HG02678 (cell line): ENCODE measurements around the gene MMEL1.
"Not testable (repeated sequence)": the region's sequence is repeated elsewhere in the genome, so short reads cannot be mapped to it uniquely, and the experiment has no call there.

ENCODE experiments used
- ATAC-seq: cut with Tn5 transposase; IDR thresholded peaks from one replicate; pipeline ENCODE4 v1.9.1; 2021; ENCODE audit warnings: mild to moderate bottlenecking, moderate library complexity; ENCODE audit not compliant: unreplicated experiment

The MMEL1 gene, protein sequence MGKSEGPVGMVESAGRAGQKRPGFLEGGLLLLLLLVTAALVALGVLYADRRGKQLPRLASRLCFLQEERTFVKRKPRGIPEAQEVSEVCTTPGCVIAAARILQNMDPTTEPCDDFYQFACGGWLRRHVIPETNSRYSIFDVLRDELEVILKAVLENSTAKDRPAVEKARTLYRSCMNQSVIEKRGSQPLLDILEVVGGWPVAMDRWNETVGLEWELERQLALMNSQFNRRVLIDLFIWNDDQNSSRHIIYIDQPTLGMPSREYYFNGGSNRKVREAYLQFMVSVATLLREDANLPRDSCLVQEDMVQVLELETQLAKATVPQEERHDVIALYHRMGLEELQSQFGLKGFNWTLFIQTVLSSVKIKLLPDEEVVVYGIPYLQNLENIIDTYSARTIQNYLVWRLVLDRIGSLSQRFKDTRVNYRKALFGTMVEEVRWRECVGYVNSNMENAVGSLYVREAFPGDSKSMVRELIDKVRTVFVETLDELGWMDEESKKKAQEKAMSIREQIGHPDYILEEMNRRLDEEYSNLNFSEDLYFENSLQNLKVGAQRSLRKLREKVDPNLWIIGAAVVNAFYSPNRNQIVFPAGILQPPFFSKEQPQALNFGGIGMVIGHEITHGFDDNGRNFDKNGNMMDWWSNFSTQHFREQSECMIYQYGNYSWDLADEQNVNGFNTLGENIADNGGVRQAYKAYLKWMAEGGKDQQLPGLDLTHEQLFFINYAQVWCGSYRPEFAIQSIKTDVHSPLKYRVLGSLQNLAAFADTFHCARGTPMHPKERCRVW

DNA sequence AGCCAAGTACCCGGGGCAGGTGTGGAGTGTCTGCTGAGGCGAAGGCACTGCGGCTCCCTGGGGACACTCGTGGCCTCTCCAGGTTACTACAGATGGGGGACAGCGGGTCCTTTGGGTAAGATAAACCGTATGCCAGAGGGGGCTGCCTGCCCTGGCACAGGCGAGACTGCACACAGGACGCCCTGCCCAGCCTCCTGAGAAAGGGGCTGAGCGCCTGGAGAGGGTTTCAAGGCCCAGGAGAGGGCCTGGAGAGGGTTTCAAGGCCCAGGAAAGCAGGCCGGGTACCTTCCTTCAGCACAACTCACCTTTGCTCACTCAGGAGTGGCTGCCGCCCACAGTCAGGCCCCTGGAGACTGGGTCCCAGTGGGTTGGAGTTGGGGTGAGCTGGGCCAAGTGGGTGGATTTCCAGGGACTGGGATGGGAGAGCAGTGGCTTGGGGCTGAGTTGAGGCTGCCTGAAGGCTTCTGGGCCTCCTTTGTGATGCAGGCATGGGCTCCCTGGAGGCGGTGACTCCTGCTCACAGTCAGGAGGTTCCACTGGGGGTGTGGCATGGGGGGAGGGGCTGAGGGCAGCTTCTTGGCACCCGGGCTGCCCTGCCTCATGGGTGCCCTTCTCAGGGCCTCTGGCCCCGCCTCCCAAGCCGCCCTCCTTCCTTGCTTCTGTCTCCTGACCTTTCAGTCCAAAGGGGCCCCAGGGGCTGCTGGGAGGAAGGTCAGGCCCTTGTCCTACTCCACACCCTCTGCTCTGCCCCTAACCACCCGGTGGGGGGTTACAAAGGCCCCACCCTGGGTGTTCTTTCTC, at the start of gene MMEL1:
TSS of gene MMEL1 (minus strand) at position 456 of the 801 bp plus-strand sequence. CDS start 3,532 bp downstream, outside the sequence.
- ATAC-seq: no peak

DNA sequence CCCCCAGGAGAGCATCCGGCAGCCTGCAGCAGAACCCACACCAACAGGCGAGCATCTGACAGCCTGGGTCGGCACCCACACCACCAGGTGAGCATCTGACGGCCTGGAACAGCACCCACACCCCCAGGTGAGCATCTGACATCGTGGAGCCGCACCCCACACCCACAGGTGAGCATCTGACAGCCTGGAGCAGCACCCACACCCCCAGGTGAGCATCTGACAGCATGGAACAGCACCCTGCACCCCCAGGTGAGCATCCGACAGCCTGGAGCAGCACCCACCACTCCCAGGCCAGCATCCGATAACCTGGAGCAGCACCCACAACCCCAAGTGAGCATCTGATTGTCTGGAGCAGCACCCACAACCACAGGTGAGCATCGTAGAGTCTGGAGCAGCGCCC, 43.9 kb upstream of the MMEL1 start:
- ATAC-seq: not testable (repeated sequence)

DNA sequence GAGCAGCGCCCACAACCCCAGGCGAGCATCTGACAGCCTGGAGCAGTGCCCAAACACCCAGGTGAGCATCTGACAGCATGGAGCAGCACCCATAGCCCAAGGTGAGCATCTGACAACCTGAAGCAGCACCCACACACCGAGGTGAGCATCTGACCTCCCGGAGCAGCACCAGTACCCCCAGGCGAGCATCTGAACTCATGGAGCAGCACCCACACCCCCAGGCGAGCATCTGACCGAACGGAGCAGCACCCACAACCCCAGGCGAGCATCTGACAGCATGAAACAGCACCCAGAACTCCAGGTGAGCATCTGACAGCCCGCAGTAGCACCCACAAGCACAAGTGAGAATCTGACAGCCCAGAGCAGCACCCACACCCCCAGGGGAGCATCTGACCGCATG, 38.8 kb upstream of the MMEL1 start:
- not testable (repeated sequence) for ATAC-seq

DNA sequence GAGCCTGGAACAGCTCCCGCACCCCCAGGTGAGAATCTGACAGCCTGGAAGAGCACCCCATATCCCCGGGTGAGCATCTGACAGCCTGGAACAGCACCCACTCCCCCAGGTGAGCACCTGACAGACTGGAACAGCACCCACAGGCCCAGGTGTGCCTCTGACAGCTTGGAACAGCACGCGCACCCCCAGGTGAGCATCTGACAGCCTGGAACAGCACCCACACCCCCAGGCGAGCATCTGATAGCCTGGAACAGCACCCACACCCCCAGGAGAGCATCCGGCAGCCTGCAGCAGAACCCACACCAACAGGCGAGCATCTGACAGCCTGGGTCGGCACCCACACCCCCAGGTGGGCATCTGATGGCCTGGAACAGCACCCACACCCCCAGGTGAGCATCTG, 27.0 kb upstream of the MMEL1 start:
- not testable (repeated sequence) for ATAC-seq

DNA sequence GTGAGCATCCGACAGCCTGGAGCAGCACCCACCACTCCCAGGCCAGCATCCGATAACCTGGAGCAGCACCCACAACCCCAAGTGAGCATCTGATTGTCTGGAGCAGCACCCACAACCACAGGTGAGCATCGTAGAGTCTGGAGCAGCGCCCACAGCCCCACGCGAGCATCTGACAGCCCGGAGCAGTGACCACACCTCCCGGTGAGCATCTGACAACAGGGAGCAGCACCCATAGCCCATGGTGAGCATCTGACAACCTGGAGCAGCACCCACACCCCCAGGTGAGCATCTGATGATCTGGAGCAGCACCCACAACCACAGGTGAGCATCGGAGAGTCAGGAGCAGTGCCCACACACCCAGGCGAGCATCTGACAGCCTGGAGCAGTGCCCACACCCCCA, 25.1 kb upstream of the MMEL1 start:
- not testable (repeated sequence) for ATAC-seq

DNA sequence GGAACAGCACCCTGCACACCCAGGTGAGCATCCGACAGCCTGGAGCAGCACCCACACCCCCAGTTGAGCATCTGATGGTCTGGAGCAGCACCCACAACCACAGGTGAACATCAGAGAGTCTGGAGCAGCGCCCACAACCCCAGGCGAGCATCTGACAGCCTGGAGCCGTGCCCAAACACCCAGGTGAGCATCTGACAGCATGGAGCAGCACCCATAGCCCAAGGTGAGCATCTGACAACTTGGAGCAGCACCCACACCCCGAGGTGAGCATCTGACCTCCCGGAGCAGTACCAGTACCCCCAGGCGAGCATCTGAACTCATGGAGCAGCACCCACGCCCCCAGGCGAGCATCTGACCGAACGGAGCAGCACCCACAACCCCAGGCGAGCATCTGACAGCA, 24.3 kb upstream of the MMEL1 start:
- not testable (repeated sequence) for ATAC-seq

DNA sequence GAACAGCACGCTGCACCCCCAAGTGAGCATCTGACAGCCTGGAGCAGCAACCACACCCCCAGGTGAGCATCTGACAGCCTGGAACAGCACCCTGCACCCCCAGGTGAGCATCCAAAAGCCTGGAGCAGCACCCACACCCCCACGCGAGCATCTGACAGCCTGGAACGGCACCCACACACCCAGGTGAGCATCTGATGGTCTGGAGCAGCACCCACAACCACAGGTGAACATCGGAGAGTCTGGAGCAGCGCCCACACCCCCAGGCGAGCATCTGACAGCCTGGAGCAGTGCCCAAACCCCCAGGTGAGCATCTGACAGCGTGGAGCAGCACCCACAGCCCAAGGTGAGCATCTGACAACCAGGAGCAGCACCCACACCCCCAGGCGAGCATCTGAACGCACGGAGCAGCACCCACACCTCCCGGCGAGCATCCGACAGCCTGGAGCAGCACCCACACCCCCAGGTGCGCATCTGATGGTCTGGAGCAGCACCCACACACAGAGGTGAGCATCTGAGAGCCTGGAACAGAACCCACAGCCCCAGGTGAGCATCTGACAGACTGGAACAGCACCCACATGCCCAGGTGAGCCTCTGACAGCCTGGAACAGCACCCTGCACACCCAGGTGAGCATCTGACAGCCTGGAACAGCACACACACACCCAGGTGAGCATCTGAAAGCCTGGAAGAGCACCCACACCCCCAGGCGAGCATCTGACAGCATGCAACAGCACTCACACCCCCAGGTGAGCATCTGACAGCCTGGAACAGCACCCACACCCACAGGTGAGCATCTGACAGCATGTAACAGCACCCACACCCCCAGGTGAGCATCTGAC, 23.0 kb upstream of the MMEL1 start:
- not testable (repeated sequence) for ATAC-seq

DNA sequence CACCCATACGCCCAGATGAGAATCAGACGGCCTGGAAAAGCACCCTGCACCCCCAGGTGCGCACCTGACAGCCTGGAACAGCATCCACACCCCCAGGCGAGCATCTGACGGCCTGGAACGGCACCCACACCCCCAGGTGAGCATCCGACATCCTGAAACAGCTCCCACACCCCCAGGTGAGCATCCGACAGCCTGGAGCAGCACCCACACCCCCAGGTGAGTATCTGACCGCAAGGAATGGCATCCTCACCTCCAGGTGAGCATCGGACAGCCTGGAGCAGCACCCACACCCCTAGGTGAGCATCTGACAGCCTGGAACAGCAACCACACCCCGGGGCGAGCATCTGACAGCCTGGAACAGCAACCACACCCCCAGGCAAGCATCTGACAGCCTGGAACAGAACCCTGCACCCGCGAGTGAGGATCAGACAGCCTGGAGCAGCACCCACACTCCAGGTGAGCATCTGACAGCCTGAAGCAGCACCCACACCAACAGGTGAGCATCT, 21.7 kb upstream of the MMEL1 start:
- ATAC-seq: not testable (repeated sequence)

DNA sequence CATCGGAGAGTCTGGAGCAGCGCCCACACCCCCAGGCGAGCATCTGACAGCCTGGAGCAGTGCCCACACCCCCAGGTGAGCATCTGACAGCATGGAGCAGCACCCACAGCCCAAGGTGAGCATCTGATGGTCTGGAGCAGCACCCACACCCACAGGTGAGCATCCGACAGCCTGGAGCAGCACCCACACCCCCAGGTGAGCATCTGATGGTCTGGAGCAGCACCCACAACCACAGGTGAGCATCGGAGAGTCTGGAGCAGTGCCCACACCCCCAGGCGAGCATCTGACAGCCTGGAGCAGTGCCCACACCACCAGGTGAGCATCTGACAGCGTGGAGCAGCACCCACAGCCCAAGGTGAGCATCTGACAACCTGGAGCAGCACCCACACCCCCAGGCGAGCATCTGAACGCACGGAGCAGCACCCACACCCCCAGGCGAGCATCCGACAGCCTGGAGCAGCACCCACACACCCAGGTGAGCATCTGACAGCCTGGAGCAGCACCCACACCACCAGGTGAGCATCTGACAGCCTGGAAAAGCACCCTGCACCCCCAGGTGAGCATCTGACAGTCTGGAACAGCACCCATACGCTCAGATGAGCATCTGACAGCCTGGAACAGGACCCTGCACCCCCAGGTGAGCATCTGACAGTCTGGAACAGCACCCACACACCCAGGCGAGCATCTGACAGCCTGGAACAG, 21.1 kb upstream of the MMEL1 start:
- ATAC-seq: not testable (repeated sequence)

DNA sequence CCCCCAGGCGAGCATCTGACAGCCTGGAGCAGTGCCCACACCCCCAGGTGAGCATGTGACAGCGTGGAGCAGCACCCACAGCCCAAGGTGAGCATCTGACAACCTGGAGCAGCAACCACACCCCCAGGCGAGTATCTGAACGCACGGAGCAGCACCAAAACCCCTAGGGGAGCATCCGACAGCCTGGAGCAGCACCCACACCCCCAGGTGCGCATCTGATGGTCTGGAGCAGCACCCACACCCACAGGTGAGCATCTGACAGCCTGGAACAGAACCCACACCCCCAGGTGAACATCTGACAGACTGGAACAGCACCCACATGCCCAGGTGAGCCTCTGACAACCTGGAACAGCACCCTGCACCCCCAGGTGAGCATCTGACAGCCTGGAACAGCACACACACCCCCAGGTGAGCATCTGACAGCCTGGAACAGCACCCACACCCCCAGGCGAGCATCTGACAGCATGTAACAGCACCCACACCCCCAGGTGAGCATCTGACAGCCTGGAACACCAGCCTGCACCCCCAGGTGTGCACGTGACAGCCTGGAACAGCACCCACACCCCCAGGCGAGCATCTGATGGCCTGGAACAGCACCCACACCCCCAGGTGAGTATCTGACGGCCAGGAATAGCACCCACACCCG, 20.2 kb upstream of the MMEL1 start:
- ATAC-seq: not testable (repeated sequence)

DNA sequence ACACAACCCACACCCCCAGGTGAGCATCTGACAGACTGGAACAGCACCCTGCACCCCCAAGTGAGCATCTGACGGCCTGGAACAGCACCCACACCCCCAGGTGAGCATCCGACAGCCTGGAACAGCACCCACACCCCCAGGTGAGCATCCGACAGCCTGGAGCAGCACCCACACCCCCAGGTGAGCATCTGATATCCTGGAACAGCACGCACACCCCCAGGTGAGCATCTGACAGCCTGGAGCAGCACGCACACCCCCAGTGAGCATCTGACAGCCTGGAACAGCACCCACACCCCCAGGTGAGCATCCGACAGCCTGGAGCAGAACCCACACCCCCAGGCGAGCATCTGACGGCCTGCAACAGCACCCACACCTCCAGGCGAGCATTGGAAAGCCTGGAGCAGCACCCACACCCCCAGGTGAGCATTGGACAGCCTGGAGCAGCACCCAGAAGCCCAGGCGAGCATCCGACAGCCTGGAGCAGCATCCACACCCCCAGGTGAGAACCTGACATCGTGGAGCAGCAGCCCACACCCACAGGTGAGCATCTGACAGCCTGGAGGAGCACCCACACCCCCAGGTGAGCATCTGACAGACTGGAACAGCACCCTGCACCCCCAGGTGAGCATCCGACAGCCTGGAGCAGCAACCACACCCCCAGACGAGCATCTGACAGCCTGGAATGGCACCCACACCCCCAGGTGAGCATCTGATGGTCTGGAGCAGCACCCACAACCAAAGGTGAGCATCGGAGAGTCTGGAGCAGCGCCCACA, 19.5 kb upstream of the MMEL1 start:
- not testable (repeated sequence) for ATAC-seq

DNA sequence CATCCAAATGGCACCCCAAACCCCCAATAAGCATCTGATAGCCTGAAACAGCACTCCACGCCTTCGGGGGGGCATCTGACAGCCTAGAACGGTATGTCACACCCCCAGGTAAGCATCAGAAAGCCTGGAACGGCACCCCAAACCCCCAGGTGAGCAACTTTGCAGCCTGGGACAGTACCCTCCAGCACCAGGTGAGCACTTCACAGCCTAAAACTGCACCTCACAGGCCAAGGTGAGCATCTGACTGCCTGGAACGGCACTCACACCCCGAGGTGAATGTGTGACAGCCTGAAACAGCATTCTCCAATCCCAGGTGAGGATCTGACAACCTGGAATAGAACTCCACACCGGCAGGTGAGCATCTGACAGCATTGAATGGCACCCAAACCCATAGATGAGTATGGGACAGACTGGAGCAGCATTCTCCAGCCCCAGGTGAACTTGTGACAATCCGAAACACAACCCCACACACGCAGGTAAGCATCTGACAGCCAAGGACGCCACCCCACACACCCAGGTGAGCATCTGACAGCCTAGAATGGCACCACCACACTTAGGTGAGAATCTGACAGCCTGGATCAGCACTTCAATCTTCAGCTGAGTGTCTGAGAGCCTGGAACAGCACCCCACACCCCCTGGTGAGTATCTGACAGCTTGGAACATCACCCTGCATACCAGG, 18.3 kb upstream of the MMEL1 start:
- no peak for ATAC-seq

DNA sequence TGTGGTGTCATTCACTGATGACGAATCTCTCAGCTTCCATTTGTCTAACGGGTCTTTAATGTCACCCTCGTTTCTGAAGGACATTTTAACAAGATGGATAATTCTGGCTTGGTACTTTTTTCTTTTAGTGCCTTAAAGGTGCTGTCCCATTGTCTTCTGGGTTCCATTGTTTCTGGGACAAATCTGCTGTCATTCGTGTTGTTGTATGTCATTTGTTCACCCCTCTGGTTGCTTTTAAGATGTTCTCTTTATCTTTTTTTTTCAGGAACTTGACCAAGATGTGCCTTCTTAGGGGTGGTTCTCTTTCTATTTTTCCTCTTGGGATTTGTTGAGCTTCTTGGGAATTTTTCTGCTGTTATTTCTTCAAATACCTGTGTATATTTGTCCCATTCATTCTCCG, 14.0 kb upstream of the MMEL1 start:
- no peak for ATAC-seq

DNA sequence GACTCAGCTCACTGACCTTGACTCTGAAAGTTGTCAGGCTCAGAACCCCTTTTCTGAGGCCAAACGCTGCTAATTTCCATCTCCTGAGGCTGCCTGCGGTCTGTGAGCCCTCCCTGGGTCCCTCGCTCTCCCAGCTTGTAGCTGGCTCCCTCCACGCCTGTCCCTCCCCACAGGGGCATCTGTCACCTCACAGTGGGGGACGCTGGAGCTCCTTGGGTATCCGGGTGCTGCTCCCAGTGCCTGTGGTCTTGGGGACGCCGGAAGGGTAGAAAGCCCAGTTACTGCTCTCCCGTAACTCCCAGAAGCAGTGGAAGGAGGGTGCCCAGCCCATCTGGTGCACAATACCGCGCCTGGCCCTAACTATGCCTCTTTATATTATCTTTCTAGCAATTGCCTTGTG, 13.0 kb upstream of the MMEL1 start:
- ATAC-seq: no peak

DNA sequence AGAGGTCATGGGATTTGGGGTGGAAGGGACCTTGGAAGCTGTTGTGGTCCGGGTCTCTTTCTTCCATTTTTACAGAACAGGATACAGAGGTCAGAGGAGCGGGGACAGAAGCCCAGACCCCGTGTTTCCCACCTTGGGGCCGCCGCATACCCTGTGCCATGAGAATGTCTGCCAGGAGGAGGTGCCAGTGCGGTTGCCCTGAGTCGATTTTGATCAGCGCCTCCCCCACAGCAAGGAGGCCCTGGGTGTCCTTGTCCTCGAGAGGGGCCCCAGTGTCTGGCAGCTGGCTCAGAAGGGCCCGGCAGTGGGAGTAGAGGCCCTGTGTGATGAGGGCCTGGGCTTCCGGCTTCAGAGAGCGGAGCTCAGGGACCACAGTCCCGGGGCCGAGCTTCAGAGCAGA, 12.3 kb upstream of the MMEL1 start:
- no peak for ATAC-seq

DNA sequence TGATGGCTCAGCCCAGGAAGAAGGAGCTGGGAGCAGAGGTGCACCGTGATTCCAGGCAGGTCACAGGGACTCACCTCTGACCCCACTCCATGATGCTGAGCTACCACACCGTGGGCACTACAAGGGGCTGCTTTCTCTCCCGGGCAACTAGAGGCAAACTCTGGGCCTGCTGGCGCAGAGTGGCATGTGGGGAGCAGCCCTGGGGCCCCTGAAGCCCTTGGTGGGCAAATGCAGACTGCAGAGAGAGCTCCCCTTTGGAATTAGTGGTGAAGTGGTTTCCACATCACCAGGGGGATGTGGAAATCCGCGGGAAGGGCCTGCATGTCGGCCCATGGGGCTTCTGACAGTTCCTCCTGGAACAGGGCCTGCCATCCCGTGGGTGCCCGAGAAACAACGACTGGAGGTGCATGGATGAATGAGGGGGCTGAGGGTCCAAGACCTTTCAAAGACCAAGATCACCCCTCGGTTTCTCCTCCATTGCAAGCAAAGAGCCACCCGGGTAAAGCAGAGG, 11.8 kb upstream of the MMEL1 start:
- no peak for ATAC-seq

DNA sequence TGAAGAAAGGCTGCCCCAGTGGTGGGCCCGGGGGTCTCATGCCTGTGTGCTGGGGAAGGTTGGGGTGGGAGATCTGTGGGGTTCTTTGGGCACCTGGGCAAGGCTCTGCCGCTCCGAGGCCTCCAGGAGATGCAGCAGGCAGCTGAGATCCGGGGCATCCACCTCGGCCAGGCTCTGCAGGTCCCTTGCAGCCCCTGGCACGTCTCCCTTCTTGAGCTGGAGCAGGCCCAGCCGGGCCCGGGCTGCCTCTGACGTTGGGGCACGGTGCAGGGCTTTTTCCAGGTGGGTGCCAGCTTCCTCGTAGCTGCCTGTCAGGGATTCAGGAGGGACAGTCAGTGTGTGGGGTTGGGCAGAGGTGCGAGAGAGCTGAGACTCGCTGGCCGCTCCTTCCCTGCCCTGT, 11.4 kb upstream of the MMEL1 start:
- no peak for ATAC-seq
